ENCODE results near the gene GCGR. TPM values are rescaled to one million over a fixed set of nuclear protein-coding genes. Genes with fewer than 3 reads are reported as not detected.

The GCGR gene
- total and polyA plus RNA-seq, 2 of the 13 experiments (the other 11 are each of a cell fraction or from before 2014, with no cell fraction given) = 0.04 to 0.13 TPM

DNA sequence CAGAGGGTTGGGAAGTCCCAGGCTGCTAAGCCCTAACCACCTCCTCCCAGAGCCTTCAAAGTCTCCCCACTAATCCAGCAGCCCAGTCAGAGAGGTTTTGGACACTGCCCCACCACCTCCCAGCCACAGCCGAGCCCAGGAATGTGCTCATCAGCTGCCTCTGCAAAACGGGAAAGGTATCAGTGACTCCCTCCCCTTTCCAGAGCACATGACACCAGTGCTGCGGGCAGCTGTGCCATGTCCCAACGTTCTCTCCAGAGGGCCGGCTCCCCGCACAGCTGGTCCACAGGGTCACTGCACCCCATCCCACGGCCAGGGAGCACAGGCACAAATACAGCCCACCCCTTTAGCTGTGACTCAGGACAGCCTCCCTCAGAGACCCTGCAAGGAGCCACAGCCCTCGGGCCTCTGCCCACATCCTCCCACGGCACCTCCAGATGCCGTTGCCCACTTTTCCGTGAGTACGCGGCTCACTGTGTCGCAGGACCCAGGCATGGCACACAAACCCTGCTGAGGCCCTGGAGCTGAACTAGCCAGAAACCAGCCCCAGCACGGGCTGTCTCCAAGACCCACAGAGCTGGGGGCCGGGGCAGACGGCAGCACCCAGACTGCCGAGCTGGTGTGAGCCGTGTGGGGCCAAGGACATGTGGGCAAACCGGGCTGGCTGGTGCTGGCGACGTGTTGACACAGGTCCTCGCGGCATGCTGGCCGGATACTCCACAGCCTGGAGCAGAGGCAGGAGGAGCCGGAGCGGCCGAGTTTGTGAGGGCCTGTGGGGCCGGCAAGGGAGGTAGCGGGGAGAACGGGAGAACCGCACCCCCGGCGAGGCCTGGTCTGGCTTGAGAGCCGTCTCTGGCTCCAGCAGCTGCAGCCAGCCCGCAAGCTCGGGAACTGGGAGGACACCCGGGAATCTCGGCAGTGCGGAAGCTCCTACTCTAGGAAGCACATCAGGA lies 37.2 kb downstream of the GCGR start (continued):
- TF ChIP-seq, protein P1, sequence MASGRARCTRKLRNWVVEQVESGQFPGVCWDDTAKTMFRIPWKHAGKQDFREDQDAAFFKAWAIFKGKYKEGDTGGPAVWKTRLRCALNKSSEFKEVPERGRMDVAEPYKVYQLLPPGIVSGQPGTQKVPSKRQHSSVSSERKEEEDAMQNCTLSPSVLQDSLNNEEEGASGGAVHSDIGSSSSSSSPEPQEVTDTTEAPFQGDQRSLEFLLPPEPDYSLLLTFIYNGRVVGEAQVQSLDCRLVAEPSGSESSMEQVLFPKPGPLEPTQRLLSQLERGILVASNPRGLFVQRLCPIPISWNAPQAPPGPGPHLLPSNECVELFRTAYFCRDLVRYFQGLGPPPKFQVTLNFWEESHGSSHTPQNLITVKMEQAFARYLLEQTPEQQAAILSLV (CRISPR knock-in tag; IDR thresholded peaks at IDR 0.05; ENCODE audit: borderline replicate concordance) = no peak
- TF ChIP-seq ZNF138 (CRISPR knock-in tag; IDR thresholded peaks at IDR 0.05; ENCODE audit: low read depth) = no peak
- TF ChIP-seq ZNF543 (CRISPR knock-in tag; IDR thresholded peaks at IDR 0.05) = no peak
- 0 out of 2 replicates have a peak, but pooled peaks have one; percentile 33 for TF ChIP-seq POLR2AphosphoS2 (IDR thresholded peaks at IDR 0.05; ENCODE audit: low read depth, low read length)
- TF ChIP-seq TGIF2 (CRISPR knock-in tag; IDR thresholded peaks at IDR 0.05) = no peak
- no peak; the same call in 1 of the 2 replicates for TF ChIP-seq AHR (CRISPR knock-in tag; IDR thresholded peaks at IDR 0.05)
- peak; percentile 41; the same call in 1 of the 2 replicates for TF ChIP-seq SALL1 (CRISPR knock-in tag; IDR thresholded peaks at IDR 0.05)
- TF ChIP-seq, protein P2, sequence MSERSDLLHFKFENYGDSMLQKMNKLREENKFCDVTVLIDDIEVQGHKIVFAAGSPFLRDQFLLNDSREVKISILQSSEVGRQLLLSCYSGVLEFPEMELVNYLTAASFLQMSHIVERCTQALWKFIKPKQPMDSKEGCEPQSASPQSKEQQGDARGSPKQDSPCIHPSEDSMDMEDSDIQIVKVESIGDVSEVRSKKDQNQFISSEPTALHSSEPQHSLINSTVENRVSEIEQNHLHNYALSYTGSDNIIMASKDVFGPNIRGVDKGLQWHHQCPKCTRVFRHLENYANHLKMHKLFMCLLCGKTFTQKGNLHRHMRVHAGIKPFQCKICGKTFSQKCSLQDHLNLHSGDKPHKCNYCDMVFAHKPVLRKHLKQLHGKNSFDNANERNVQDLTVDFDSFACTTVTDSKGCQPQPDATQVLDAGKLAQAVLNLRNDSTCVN (CRISPR knock-in tag; IDR thresholded peaks at IDR 0.05; ENCODE audit: borderline replicate concordance) = no peak
- TF ChIP-seq MTF1 (CRISPR knock-in tag; IDR thresholded peaks at IDR 0.05) = no peak
- TF ChIP-seq ZNF891 (CRISPR knock-in tag; IDR thresholded peaks at IDR 0.05) = peak; percentile 66; the same call in 1 of the 2 replicates
- peak; percentile 21; the same call in 1 of the 2 replicates for TF ChIP-seq KDM2A (CRISPR knock-in tag; IDR thresholded peaks at IDR 0.05; ENCODE audit: borderline replicate concordance, low read depth)
- no peak for TF ChIP-seq DR1 (CRISPR knock-in tag; IDR thresholded peaks at IDR 0.05)
- TF ChIP-seq HNRNPLL (IDR thresholded peaks at IDR 0.05; ENCODE audit: low read depth, low read length, poor library complexity, severe bottlenecking) = no peak
- TF ChIP-seq ERF (CRISPR knock-in tag; IDR thresholded peaks at IDR 0.05) = no peak
- TF ChIP-seq, protein P3, sequence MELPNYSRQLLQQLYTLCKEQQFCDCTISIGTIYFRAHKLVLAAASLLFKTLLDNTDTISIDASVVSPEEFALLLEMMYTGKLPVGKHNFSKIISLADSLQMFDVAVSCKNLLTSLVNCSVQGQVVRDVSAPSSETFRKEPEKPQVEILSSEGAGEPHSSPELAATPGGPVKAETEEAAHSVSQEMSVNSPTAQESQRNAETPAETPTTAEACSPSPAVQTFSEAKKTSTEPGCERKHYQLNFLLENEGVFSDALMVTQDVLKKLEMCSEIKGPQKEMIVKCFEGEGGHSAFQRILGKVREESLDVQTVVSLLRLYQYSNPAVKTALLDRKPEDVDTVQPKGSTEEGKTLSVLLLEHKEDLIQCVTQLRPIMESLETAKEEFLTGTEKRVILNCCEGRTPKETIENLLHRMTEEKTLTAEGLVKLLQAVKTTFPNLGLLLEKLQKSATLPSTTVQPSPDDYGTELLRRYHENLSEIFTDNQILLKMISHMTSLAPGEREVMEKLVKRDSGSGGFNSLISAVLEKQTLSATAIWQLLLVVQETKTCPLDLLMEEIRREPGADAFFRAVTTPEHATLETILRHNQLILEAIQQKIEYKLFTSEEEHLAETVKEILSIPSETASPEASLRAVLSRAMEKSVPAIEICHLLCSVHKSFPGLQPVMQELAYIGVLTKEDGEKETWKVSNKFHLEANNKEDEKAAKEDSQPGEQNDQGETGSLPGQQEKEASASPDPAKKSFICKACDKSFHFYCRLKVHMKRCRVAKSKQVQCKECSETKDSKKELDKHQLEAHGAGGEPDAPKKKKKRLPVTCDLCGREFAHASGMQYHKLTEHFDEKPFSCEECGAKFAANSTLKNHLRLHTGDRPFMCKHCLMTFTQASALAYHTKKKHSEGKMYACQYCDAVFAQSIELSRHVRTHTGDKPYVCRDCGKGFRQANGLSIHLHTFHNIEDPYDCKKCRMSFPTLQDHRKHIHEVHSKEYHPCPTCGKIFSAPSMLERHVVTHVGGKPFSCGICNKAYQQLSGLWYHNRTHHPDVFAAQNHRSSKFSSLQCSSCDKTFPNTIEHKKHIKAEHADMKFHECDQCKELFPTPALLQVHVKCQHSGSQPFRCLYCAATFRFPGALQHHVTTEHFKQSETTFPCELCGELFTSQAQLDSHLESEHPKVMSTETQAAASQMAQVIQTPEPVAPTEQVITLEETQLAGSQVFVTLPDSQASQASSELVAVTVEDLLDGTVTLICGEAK (IDR thresholded peaks at IDR 0.05) = no peak
- TF ChIP-seq, protein P3 (CRISPR knock-in tag; IDR thresholded peaks at IDR 0.05) = no peak
- TF ChIP-seq SUZ12 (IDR thresholded peaks at IDR 0.05; ENCODE audit: low read depth, low read length) = no peak
- no peak; the same call in 1 of the 2 replicates for TF ChIP-seq MYC (CRISPR knock-in tag; IDR thresholded peaks at IDR 0.05; ENCODE audit: borderline replicate concordance)
- peak; percentile 26; the same call in 1 of the 2 replicates for TF ChIP-seq ZNF263 (CRISPR knock-in tag; IDR thresholded peaks at IDR 0.05)

Measured in HepG2 (cell line).